Body of pancreas (tissue), 4 donors: Measurements from ENCODE around the gene ARHGEF35. TPM values are rescaled to one million over a fixed set of nuclear protein-coding genes. Genes with fewer than 3 reads are reported as not detected.
"Not testable (repeated sequence)": the region's sequence is repeated elsewhere in the genome, so short reads cannot be mapped to it uniquely, and the experiment has no call there.

Experiments used
- ATAC-seq: fragments of 150-250 bp; one replicate; pipeline ENCODE4 v1.9.1; 2016
- DNase-seq, 4 donors: peaks; one replicate each; pipeline ENCODE4 v3.0.0-alpha.2; 2019
- H3K27ac ChIP-seq, 4 donors: fragments of 200-600 bp; sonication (generic); 1 replicate in 3 of 4; 2 replicates in 1 of 4; pipeline versions ENCODE4 v1.5.1 to v1.6.1; 2016 to 2019; ENCODE audit warnings: mild to moderate bottlenecking in 1 of 4, mixed read lengths in 1 of 4, moderate library complexity in 1 of 4
- H3K27me3 ChIP-seq, 2 donors: fragments of 200-600 bp; sonication (generic); one replicate each; pipeline ENCODE4 v1.6.0; 2016; ENCODE audit warnings: mild to moderate bottlenecking in 1 of 2
- H3K36me3 ChIP-seq, 2 donors: fragments of 200-600 bp; sonication (generic); replicated peaks in 1 of 2; 2 replicates each; pipeline ENCODE4 v1.5.1; 2016; ENCODE audit warnings: low read depth in 2 of 2; ENCODE audit not compliant: insufficient read depth in 1 of 2
- H3K4me1 ChIP-seq: fragments of 200-600 bp; sonication (generic); one replicate; pipeline ENCODE4 v1.6.0; 2016
- H3K4me3 ChIP-seq, 2 donors: fragments of 200-600 bp; sonication (generic); 1 replicate in 1 of 2; 2 replicates in 1 of 2; pipeline ENCODE4 v1.5.1; 2016 to 2019
- H3K9me3 ChIP-seq, 3 donors: fragments of 200-600 bp; sonication (generic); 1 replicate in 2 of 3; 2 replicates in 1 of 3; pipeline ENCODE4 v1.5.1; 2016
- WGBS, 2 donors: methylation state at CpG; one replicate each; pipeline ENCODE4 v1.1.5; 2017; 5-methylcytosine and 5-hydroxymethylcytosine counted together
- intact Hi-C: fragments of 100-400 bp; cut with DNase I; formaldehyde crosslinking; loops from one replicate; pipeline ENCODE4 v1.15.1; 2023
- total RNA-seq, 2 donors: library from RNA; depleted of rRNA; stranded (reverse); fragments of >200 nt; gene quantifications; one replicate each; pipeline ENCODE4 v1.1.0, GENCODE V29; 2016

ARHGEF35 gene
- total RNA-seq, 2 donors from 2014 or later = 5.3 to 5.4 TPM

- H3K27ac ChIP-seq, DNase-seq, H3K27me3 ChIP-seq, intact Hi-C loops, H3K9me3 ChIP-seq, H3K4me3 ChIP-seq, H3K4me1 ChIP-seq, ATAC-seq, H3K36me3 ChIP-seq: not testable (repeated sequence)
Observed at GRCh38 chr7:144217200-144217599, 21.6 kb upstream of the ARHGEF35 start.

GRCh38 chr7:144205306-144205705, 9.7 kb upstream of the ARHGEF35 start:
- intact Hi-C loops, DNase-seq, H3K27ac ChIP-seq, H3K36me3 ChIP-seq, H3K4me1 ChIP-seq, ATAC-seq, H3K27me3 ChIP-seq, H3K9me3 ChIP-seq, H3K4me3 ChIP-seq: not testable (repeated sequence)
- WGBS, 2 donors = no CpG with 5 or more reads among the region's 5 CpGs

GRCh38 chr7:144203086-144203485, 7.5 kb upstream of the ARHGEF35 start:
- H3K4me3 ChIP-seq, H3K36me3 ChIP-seq, H3K27ac ChIP-seq, H3K27me3 ChIP-seq, DNase-seq, intact Hi-C loops, H3K4me1 ChIP-seq, ATAC-seq, H3K9me3 ChIP-seq: not testable (repeated sequence)
- no CpG with 5 or more reads among the region's 3 CpGs for WGBS, 2 donors

- H3K36me3 ChIP-seq, H3K27me3 ChIP-seq, H3K4me3 ChIP-seq, H3K9me3 ChIP-seq, intact Hi-C loops, DNase-seq, ATAC-seq, H3K27ac ChIP-seq, H3K4me1 ChIP-seq: not testable (repeated sequence)
- no CpG with 5 or more reads among the region's 1 CpG for WGBS, 2 donors
Observed at GRCh38 chr7:144201978-144202377, 6.3 kb upstream of the ARHGEF35 start.

- H3K4me1 ChIP-seq, ATAC-seq, H3K4me3 ChIP-seq, DNase-seq, H3K27me3 ChIP-seq, intact Hi-C loops, H3K9me3 ChIP-seq, H3K36me3 ChIP-seq, H3K27ac ChIP-seq: not testable (repeated sequence)
- WGBS, 2 donors = 71 to 87% methylated on average over 3 of the region's 4 CpGs
Observed at GRCh38 chr7:144198934-144199333, 3.3 kb upstream of the ARHGEF35 start.

GRCh38 chr7:144194453-144194852, 1.2 kb downstream of the ARHGEF35 start:
- H3K27ac ChIP-seq, H3K27me3 ChIP-seq, H3K36me3 ChIP-seq, H3K4me3 ChIP-seq, H3K9me3 ChIP-seq, DNase-seq, intact Hi-C loops, H3K4me1 ChIP-seq, ATAC-seq: not testable (repeated sequence)
- WGBS, 2 donors = no CpG with 5 or more reads among the region's 6 CpGs

GRCh38 chr7:144193782-144194181, 1.9 kb downstream of the ARHGEF35 start:
- H3K36me3 ChIP-seq, H3K27ac ChIP-seq, intact Hi-C loops, H3K27me3 ChIP-seq, H3K9me3 ChIP-seq, ATAC-seq, H3K4me3 ChIP-seq, H3K4me1 ChIP-seq, DNase-seq: not testable (repeated sequence)
- no CpG with 5 or more reads among the region's 11 CpGs for WGBS, 2 donors

- H3K27me3 ChIP-seq, intact Hi-C loops, H3K27ac ChIP-seq, H3K9me3 ChIP-seq, H3K36me3 ChIP-seq, H3K4me1 ChIP-seq, DNase-seq, H3K4me3 ChIP-seq, ATAC-seq: not testable (repeated sequence)
- WGBS, 2 donors = no CpG with 5 or more reads among the region's 3 CpGs
Observed at GRCh38 chr7:144188578-144189171, 7.0 kb downstream of the ARHGEF35 start.

- H3K36me3 ChIP-seq, H3K4me1 ChIP-seq, intact Hi-C loops, ATAC-seq, H3K27me3 ChIP-seq, H3K4me3 ChIP-seq, H3K27ac ChIP-seq, H3K9me3 ChIP-seq, DNase-seq: not testable (repeated sequence)
- WGBS, 2 donors = no CpG with 5 or more reads among the region's 5 CpGs
Observed at GRCh38 chr7:144187848-144188247, 7.8 kb downstream of the ARHGEF35 start.

- ATAC-seq, H3K4me1 ChIP-seq, H3K36me3 ChIP-seq, H3K27ac ChIP-seq, DNase-seq, H3K4me3 ChIP-seq, intact Hi-C loops, H3K27me3 ChIP-seq, H3K9me3 ChIP-seq: not testable (repeated sequence)
- WGBS, 2 donors = no CpG with 5 or more reads among the region's 19 CpGs
Observed at GRCh38 chr7:144183166-144183565, 12.5 kb downstream of the ARHGEF35 start, which contains the start of gene CTAGE4. Gene CTAGE4, plus strand, starts transcription at chr7:144183466. Its CDS starts 38 bp downstream, at chr7:144183504.

GRCh38 chr7:144179165-144179479, 16.5 kb downstream of the ARHGEF35 start:
- H3K4me1 ChIP-seq, H3K36me3 ChIP-seq, ATAC-seq, DNase-seq, H3K4me3 ChIP-seq, H3K27me3 ChIP-seq, intact Hi-C loops, H3K27ac ChIP-seq, H3K9me3 ChIP-seq: not testable (repeated sequence)
- no CpG with 5 or more reads among the region's 2 CpGs for WGBS, 2 donors
